PC-9 (cell line): ENCODE data around the gene NTSR2. TPM values are rescaled to one million over a fixed set of nuclear protein-coding genes. Genes with fewer than 3 reads are reported as not detected.

Experiments used
- BruUV-seq: library from RNA; stranded (reverse); fragments of 400-500 nt; replicated peaks from 2 replicates; lab custom pipeline; 2021; lab: Mats Ljungman, UMichigan
- CTCF ChIA-PET: fragments of 300-600 bp; sonication (Branson Sonifier 250); formaldehyde crosslinking; loops from one replicate; lab custom pipeline; 2022; ENCODE audit warnings: antibody characterized with exemption; lab: Charles Lee
- POLR2A ChIA-PET: fragments of 300-600 bp; sonication (Branson Sonifier 250); formaldehyde crosslinking; loops from one replicate; lab custom pipeline; 2022; ENCODE audit warnings: antibody characterized with exemption; ENCODE audit not compliant: unreplicated experiment; lab: Charles Lee
- DNase-seq, 2 experiments: peaks; one replicate each; pipeline versions ENCODE4 v3.0.0 to v3.0.0-alpha.2; 2015 to 2022; ENCODE audit warnings: mixed read lengths in 1 of 2
- H2AFZ ChIP-seq: fragments of 200-600 bp; sonication (generic); 2 replicates; pipeline ENCODE4 v1.8.1; 2017; ENCODE audit warnings: antibody characterized with exemption
- H3F3A ChIP-seq: fragments of 200-600 bp; sonication (generic); 2 replicates; pipeline ENCODE4 v1.8.1; 2017; ENCODE audit warnings: antibody characterized with exemption, mild to moderate bottlenecking, low read depth; ENCODE audit not compliant: insufficient read depth
- H3K27ac ChIP-seq: fragments of 200-600 bp; sonication (generic); 2 replicates; pipeline ENCODE4 v1.6.1; 2016; ENCODE audit warnings: mixed run types
- H3K27me3 ChIP-seq: fragments of 200-600 bp; sonication (generic); 2 replicates; pipeline ENCODE4 v1.6.1; 2016; ENCODE audit warnings: low read depth, mixed run types; ENCODE audit not compliant: insufficient read depth
- H3K36me3 ChIP-seq: fragments of 200-600 bp; sonication (generic); 2 replicates; pipeline ENCODE4 v1.6.1; 2016; ENCODE audit warnings: low read depth, mixed run types
- H3K4me1 ChIP-seq: fragments of 200-600 bp; sonication (generic); replicated peaks from 2 replicates; pipeline ENCODE4 v1.6.1; 2016; ENCODE audit warnings: mixed run types; ENCODE audit not compliant: insufficient read depth
- H3K4me2 ChIP-seq: fragments of 200-600 bp; sonication (generic); 2 replicates; pipeline ENCODE4 v1.6.1; 2017; ENCODE audit warnings: mixed run types
- H3K4me3 ChIP-seq: fragments of 200-600 bp; sonication (generic); 2 replicates; pipeline ENCODE4 v1.6.1; 2016; ENCODE audit warnings: mixed run types
- H3K79me2 ChIP-seq: fragments of 200-600 bp; sonication (generic); 2 replicates; pipeline ENCODE4 v1.6.1; 2017; ENCODE audit warnings: low read depth, mixed run types
- H3K9me2 ChIP-seq: fragments of 200-600 bp; sonication (generic); 2 replicates; pipeline ENCODE4 v1.8.1; 2017; ENCODE audit warnings: mild to moderate bottlenecking; ENCODE audit not compliant: insufficient read depth
- H3K9me3 ChIP-seq: fragments of 200-600 bp; sonication (generic); 2 replicates; pipeline ENCODE4 v1.8.1; 2016; ENCODE audit warnings: low read depth; ENCODE audit not compliant: insufficient read depth
- H4K20me1 ChIP-seq: fragments of 200-600 bp; sonication (generic); 2 replicates; pipeline ENCODE4 v1.8.1; 2017; ENCODE audit not compliant: insufficient read depth
- CTCF ChIP-seq: fragments of 200-600 bp; sonication (generic); conservative IDR thresholded peaks from 2 replicates; pipeline ENCODE4 v1.6.1; 2017; ENCODE audit warnings: mixed run types, antibody characterized with exemption, mild to moderate bottlenecking, moderate library complexity
- EZH2 ChIP-seq: fragments of 200-600 bp; sonication (generic); IDR thresholded peaks from 2 replicates; pipeline ENCODE4 v1.8.0; 2017; ENCODE audit warnings: antibody characterized with exemption, low read depth
- intact Hi-C: fragments of 100-400 bp; cut with micrococcal nuclease; formaldehyde crosslinking; loops from one replicate; pipeline ENCODE4 v1.10.0; 2022; ENCODE audit not compliant: unreplicated experiment
- total RNA-seq: library from RNA; stranded (reverse); gene quantifications from 2 replicates; pipeline ENCODE4 v1.2.3, GENCODE V29; 2021

NTSR2 gene
- total RNA-seq, 1 experiment from 2014 or later: not detected

GRCh38 chr2:11612553-11613215 lies 57.3 kb downstream of the NTSR2 start:
- CTCF ChIA-PET: interaction anchor here (0.6 kb wide), 1 partner anchor 167 kb away, joined by 5 read pairs; no protein-coding TSS in a partner anchor

GRCh38 chr2:11611251-11611650 lies 58.7 kb downstream of the NTSR2 start:
- CTCF ChIA-PET: interaction anchor here (0.7 kb wide), 1 partner anchor 349 kb away, joined by 14 read pairs; no protein-coding TSS in a partner anchor
- Histone ChIP-seq H3K36me3 (no peaks in the 10 kb centered on the region), H3K27ac (no peak overlapping the region), H3K27me3 (peaks cover 11% of the 10 kb centered on the region; the same call in 1 of the 2 replicates), H3K4me3 (no peak overlapping the region), H3K9me3 (no peaks in the 10 kb centered on the region), H3K9me2 (no peaks in the 10 kb centered on the region), H3F3A (no peaks in the 10 kb centered on the region), H2AFZ (no peak overlapping the region), H4K20me1 (no peaks in the 10 kb centered on the region), H3K4me2 (no peak overlapping the region), H3K4me1 (0 out of 2 replicates have a peak, but pooled peaks cover 3% of the 10 kb centered on the region), H3K79me2 (no peaks in the 10 kb centered on the region)
- TF ChIP-seq EZH2: no peak
- no peak for TF ChIP-seq CTCF
- DNase-seq: no peak
- intact Hi-C loops: no loop called here
- BruUV-seq: no TSS peak
- POLR2A ChIA-PET: no interaction called here

More at GRCh38 chr2:11612553-11613215, 57.3 kb downstream of the NTSR2 start:
- Histone ChIP-seq H3F3A (no peaks in the 10 kb centered on the region), H3K4me3 (no peak overlapping the region), H3K27me3 (peaks cover 23% of the 10 kb centered on the region; the same call in 1 of the 2 replicates), H2AFZ (no peak overlapping the region), H3K79me2 (no peaks in the 10 kb centered on the region), H3K4me2 (peak overlapping the region; percentile 17; the same call in 1 of the 2 replicates), H3K4me1 (0 out of 2 replicates have a peak, but pooled peaks cover 3% of the 10 kb centered on the region), H3K36me3 (no peaks in the 10 kb centered on the region), H3K27ac (no peak overlapping the region), H4K20me1 (no peaks in the 10 kb centered on the region), H3K9me3 (no peaks in the 10 kb centered on the region), H3K9me2 (no peaks in the 10 kb centered on the region)
- intact Hi-C loops: no loop called here
- DNase-seq: no peak
- BruUV-seq: no TSS peak
- TF ChIP-seq CTCF: no peak
- TF ChIP-seq EZH2: no peak
- POLR2A ChIA-PET: interaction anchor here (0.6 kb wide), 1 partner anchor 800 kb away, joined by 7 read pairs; the partner anchor contains the start of gene PDIA6

- H3F3A ChIP-seq: no peaks in the 10 kb centered on the region
- BruUV-seq: no TSS peak
- DNase-seq: no peak
- TF ChIP-seq CTCF (no peak), EZH2 (no peak)
- H3K4me3 ChIP-seq: no peak overlapping the region
- no peaks in the 10 kb centered on the region for H3K9me2 ChIP-seq
- H3K4me2 ChIP-seq: no peak overlapping the region
- H3K27ac ChIP-seq: no peak overlapping the region
- no peaks in the 10 kb centered on the region for H3K36me3 ChIP-seq
- intact Hi-C loops: no loop called here
- H2AFZ ChIP-seq: no peak overlapping the region
- H3K79me2 ChIP-seq: no peaks in the 10 kb centered on the region
- H3K27me3 ChIP-seq: 0 out of 2 replicates have a peak, but pooled peaks cover 8% of the 10 kb centered on the region
- H3K4me1 ChIP-seq: 0 out of 2 replicates have a peak, but pooled peaks cover 3% of the 10 kb centered on the region
- H4K20me1 ChIP-seq: no peaks in the 10 kb centered on the region
- POLR2A ChIA-PET: no interaction called here
- H3K9me3 ChIP-seq: no peaks in the 10 kb centered on the region
- CTCF ChIA-PET: interaction anchor here (0.7 kb wide), 1 partner anchor 349 kb away, joined by 14 read pairs; no protein-coding TSS in a partner anchor
These were observed 59.3 kb downstream of the NTSR2 start for GRCh38 chr2:11610624-11611242.

Other genes starting within 250 kb of the NTSR2 start
- 13.4 and 15.2 TPM in 2 replicates for gene E2F6, start 204.0 kb downstream of the NTSR2 start, total RNA-seq
- gene GREB1, start 136.2 kb downstream of the NTSR2 start, total RNA-seq: 0.20 and 0.37 TPM in 2 replicates
- gene LPIN1, start 76.4 kb upstream of the NTSR2 start, total RNA-seq: 24.1 and 43.1 TPM in 2 replicates